T-helper 9 cell (primary cell): ENCODE data around the gene SF3B3.
"Not testable (repeated sequence)": the region's sequence is repeated elsewhere in the genome, so short reads cannot be mapped to it uniquely, and the experiment has no call there.

Experiments used
- DNase-seq: peaks from one replicate; pipeline ENCODE4 v3.0.0-alpha.2; 2020

The SF3B3 gene

DNA sequence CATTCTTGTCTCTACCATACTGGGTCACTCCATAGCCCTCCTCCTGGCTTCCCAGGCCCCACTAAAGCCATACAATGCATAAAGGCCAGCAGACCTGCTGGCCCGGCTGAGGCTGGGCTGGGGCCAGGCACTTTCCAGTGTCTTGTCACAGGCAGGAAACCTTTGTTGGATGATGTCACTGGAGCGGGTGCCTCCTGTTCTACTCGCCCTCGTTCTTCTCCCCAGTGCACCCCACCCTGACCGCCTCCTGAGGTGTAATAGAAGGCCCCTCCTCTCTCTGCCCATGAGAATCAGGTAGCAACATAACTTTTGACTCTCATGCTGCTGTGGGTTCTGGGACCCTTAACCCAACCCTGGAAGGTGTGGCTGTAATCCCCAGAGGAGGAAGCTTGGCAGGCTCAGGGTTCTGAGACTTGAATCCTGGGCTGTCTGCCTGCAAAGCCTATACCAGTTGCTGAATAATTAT is 68.5 kb downstream of the SF3B3 start:
- no peak for DNase-seq

DNA sequence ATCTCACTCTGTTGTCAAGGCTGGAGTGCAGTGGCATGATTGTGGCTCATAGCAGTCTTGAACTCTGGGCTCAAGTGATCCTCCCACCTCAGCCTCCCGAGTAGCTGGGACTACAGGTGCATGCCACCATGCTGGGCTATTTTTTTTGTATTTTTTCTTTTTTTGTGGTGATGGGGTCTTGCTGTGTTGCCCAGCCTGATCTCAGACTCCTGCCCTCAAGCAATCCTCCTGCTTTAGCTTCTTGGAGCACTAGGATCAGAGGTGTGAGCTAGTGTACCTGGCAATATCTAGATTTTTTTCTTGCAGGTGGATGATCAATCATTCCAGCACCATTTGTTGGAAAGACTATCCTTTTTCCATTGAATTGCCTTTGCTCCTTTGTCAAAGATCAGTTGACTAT is 69.9 kb downstream of the SF3B3 start:
- no peak for DNase-seq

DNA sequence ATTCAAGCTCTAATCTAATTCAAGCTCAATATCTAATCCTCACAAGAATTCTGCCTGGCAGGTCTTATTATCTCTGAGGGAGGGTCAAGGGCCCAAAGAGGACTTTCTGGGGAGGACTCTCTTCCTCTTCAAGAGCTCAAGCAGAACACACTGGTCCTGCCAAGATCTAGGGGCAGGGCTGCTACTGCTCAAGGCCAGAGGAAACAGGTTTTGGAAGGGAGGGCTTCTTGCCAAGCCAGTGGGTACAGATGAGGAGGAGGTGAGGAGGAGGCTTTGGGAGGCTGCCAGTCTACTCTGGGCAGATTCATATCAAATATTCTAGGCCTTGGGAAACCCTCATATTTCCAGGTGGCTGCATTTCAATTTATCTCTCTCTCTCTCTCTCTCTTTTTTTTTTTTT is 71.0 kb downstream of the SF3B3 start:
- DNase-seq: no peak

DNA sequence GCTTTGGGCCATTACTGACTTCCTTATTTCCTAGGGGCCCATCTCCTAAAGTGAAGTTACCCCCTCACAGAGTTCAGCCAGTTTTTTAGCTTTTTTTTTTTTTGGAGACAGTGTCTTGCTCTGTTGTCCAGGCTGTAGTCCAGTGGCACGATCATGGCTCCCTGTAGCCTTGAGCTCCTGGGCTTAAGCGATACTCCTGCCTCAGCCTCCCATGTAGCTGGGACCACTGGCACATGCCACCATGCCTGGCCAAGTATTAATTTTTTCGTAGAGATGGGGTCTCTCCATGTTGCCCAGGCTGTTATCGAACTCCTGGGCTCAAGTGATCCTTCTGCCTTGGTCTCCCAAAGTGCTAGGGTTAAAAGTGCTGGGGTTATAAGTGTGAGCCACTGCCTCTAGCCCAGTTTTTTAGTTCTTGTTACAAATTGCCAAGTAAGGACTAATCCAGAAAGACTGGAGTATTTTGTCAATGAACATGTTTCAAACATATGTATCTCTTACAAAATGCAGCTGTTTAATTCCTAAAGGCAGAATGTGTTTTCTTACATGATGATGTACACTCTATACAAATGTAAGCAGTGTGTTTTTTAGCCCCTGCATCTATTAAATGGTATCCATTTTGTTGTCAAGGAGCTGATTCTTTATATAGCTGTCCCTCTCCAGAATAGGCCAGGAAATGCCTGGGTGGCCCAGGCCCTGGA is 73.7 kb downstream of the SF3B3 start:
- no peak for DNase-seq

DNA sequence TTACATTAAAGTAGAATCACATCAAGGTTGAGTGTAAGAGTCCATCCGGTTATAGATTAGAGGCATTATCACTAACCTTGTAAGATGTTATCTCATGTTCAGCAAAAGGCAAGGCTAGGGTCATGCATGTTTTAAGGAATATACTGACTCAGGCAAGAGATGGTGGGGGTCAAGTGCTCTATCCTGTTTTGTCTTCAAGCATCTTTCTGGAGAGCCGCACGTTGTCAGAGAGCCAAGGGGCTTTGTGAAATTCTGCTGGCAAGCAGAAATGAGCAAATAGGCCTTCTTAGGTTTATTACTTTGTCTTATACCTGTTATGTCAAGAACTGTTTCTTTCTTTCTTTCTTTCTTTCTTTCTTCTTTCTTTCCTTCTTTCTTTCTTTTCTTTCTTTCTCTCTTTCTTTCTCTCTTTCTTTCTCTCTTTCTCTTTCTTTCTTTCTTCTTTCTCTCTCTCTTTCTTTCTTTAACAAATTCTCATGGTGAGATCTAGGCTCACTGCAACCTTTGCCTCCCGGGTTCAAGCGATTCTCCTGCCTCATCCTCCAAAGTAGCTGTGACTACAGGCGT is 75.4 kb downstream of the SF3B3 start:
- no peak for DNase-seq

DNA sequence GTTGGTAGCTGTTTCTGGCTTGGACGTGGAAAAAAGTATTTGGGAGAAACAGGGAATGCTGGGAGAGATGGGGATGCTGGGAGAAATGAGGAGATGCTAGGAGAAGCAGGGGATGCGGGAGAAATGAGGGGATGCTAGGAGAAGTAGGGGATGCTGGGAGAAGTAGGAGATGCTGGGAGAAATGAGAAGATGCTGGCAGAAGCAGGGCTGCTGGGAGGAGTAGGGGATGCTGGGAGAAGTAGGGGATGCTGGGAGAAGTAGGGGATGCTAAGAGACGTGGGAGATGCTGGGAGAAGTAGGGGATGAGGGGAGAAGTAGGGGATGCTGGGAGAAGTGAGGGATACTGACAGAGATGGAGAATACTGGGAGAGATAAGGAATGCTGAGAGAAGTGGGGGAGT is 77.1 kb downstream of the SF3B3 start:
- DNase-seq: no peak

DNA sequence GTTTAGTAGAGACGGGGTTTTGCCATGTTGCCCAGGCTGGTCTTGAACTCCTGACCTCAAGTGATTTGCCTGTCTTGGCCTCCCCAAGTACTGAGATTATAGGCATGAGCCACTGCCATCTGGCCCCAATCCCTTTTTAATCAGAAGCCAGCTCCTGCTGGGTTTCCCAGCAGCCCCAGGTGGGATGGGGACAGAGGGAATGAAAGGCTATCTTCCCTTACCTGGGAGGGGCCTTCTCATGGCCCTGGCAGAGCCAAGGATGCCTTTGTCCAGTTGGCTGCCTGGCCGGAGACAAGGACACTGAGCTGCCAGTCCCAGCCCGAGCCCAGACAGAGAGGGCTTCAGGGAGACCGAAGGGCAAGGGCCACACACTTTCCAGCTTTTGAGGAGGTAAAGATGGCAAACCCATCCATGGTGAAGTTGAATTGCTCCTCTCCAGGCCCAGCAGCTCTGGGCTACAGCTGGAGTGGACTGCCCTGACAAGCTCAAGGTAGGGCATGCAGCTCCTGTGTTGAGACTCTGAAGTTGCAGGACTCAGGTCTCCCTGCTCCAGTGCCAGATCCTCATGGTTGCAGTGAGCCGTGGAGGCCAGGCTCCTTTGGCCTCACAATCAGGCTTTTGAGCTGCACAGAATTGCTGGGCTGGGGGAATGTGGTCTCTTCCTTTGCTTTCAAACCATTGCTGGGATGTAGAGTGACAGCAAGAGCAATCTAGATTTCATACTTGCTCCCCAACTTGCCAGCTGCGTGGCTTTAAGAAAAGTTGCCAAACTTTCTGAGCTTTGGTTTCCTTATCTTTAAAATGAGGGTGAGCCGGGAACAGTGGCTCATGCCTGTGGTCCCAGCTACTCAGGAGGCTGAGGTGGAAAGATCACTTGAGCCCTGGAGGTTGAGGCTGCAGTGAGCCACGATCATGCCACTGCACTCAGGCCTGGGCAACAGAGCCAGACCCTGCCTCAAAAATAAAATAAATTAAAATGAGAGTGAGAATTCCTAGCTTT is 78.3 kb downstream of the SF3B3 start:
- DNase-seq: no peak

DNA sequence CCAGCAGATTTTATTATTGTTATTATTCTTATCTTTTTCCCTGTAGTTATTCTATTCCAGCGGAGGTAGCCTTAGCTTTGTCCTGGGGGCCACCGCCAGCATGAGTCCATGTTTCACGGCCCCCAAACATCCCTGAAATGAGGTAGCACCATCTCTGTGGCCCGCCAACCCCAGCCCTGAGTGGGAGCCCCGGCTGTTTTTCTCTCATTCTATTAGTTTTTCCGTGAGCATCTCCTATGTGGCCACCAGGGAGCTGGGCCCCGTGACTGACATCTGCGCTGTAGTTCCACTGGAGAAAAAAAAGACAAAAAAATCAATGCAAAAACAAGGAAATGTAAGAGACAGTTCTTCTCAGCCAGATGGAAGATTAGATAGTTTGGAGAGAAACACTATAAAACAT is 79.2 kb downstream of the SF3B3 start:
- DNase-seq: no peak

DNA sequence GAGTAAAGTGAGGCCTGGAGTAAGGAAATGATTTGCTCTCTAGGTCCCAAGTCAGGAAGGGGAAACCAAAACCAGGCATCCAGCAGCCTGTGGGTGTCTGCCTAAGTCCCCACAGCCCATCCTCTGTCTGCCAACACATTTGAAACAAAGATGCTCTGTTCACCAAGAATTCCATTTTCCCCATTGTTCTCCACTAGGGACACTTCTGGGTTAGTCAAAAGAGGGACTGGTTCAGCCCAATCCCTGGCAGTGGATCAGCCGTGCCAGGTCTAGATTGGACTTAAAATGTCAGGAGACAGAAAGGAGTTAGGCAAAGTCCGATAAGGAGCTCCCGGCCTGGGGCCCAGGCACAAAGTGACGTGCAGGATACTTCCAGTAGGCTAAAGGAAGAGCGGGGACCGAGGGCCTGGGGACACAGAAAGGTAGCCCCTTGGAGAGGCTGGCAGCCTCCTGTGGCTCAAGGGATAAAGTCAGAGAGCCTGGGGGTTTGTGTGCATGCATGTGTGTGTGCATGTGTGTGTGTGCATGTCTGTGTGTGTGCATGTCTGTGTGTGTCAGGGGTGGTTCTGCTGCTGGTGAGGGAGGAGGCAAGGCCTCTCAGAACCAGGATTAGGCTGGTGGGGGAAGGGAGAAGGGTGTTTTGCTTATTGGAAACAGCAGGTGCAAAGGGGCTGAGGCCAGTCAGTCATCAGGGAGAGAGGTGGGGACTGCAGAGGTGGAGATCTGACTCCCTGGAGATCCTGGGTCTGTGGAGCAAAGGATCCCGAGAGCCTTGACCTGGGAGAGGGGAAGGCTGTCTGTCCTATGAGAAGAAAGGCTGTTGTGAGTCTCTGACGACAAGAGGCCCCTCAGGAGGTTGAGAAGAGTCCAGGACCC is 81.0 kb downstream of the SF3B3 start:
- DNase-seq: no peak

DNA sequence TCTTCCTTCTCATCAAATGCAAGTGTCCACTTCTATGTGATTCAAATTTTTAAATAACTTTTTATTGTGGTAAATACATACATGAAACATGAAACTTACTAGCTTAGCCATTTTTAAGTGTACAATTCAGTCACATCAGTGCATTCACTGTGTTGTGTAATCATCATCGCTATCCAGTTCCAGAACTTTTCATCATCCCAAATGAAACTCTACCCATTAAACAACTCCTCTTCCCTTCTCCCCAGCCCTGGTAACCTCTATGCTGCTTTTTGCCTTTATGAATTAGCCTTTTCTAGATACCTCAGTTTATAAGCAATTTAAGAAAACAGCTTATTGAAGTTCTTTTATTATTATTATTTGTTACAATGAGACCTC is 81.7 kb downstream of the SF3B3 start:
- no peak for DNase-seq

DNA sequence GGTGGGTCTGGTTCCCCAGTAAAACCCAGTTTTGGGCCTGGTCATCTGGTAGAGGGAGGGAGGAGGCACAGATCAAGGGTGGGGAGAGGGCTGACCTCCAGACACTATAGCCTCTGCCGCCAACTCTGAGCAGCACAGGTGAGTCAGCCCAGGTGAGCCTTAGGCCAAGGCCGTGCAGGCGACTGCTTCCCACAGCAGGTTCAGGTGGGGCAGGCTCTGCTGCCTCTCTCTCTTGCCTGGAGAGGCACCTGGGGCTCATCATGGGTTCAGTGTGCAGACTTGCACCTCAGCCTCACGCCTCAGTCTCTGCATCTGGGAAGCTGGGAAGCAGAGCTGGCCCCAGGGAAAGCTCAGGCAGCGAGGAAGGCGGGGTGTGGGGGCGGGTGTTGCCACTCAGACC is 84.9 kb downstream of the SF3B3 start:
- no peak for DNase-seq

DNA sequence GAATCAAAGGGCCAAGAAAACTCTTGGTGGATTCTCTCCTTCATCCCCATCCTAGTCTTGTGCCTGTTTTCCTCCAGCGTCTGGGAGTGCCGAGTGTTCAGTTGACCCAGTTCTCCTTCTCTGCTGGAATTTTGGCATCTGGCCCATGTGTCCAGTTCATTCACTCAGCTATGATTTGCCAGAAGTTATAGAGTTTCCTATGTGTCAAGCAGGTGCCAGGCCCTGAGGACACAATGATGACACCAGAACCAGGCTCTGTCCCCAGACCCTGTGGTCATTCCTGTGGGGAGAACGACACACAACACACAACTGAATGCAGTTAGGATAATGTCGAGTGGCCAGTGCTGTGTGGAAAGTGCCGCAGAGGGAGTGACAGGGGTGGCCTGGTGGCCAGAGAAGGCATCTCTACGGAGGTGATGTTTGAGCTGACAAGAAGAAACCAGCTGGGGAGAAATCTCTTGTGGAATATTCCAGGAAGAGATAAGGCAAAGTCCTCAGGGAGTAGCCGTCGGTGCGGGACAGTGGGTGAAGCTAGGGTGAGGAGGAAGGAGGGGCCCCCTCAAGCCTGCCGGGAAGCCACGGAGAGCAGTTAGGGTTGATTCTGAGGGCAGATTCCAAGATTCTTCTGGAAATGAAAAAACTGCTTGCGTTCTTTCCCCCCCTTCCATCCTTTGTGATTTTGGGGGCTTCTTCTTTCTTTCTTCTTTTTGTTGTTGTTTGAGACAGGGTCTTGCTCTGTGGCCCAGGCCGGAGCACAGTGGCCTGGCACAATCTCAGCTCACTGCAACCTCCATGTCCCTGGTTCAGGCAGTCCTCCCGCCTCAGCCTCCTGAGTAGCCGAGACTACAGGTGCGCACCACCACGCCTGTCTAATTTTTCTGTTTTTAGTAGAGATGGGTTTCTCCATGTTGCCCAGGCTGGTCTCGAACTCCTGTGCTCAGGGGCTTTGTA is 86.9 kb downstream of the SF3B3 start:
- DNase-seq: no peak

DNA sequence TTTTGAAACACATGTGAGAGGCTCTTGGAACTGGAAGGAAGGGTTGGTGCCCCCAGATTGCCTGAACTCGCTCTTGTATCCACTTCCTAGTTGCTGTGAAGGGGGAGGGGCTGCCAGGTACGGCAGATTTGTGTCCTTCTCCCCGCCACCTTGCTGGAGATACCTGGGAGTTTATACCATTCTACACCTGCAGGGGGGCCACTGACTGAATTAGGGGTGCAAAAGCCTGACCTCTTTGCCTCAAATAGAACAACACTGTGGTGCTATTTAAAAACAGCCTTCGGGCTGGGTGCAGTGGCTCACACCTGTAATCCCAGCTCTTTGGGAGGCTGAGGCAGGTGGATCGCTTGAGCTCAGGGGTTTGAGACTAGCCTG is 87.6 kb downstream of the SF3B3 start:
- DNase-seq: no peak

DNA sequence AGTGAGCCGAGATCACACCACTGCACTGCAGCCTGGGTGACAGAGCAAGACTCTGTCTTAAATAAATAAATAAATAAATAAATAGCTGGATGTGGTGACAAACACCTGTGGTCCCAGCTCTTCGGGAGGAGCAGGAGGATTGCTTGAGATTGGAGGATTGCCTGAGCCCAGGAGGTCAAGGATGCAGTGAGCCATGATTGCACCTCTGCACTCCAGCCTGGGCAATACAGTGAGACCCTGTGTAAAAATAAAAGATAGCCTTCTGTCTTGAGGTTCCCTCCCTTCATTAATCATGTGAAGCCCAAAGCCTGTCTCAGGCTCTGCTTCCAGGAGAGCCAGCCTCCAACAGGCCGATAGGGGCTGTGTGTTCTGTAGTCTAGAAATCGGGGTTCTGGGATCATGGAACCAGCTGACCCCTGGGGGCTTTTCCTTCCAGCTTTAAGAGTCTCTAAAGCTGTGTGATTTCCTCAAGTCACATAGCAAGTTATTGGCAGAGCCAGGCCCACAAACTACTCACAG is 88.2 kb downstream of the SF3B3 start:
- no peak for DNase-seq

DNA sequence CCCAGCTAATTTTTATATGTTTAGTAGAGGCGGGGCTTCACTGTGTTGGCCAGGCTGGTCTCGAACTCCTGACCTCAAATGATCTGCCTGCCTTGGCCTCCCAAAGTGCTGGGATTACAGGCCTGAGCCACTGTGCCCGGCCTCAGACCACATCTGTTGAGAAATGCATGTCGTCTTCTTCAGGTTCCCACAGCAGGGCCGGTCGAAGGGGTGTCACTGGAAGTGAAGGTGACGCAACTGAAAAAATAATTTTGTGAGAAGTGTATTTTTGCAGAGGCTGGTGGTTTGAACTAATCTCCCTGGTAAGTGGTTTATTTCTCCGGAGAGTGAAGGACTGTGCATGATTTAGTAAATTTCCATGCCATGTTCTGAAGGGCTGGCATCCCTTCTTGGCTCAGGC is 89.3 kb downstream of the SF3B3 start:
- DNase-seq: no peak

DNA sequence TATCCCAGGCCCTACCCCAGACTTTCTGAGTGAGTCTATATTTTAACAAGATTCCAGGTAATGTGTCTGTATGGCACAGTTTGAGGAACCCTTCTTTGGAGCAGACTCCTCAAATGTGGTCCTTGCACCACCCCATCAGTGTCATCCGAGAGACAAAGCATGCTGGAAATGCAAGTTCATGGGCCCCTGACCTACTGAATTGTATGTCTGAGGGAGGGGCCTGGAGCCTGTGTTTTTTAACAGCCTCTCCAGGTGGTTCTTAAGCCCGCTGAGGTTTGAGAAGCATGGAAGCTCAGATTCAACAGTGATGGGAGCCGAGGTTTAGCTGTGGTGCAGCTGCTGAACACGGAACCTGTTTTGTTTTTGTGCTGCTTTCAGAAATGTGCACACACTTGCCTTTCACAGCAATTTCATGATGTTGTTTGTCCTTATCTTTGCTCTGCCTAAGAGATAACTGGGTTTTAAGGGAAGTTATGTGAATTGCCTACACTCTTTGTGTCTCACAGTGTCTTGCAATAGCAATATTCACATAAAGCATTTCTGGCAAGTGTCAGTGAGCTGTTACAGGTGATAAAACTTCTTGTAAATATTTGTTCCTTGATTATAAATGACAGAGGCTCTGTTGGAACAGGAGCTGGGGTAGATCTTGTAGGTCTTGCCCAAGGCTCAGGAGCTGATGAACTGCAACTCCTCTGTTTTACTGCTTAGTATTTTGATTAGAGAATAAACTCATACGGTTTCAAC is 90.8 kb downstream of the SF3B3 start:
- no peak for DNase-seq

DNA sequence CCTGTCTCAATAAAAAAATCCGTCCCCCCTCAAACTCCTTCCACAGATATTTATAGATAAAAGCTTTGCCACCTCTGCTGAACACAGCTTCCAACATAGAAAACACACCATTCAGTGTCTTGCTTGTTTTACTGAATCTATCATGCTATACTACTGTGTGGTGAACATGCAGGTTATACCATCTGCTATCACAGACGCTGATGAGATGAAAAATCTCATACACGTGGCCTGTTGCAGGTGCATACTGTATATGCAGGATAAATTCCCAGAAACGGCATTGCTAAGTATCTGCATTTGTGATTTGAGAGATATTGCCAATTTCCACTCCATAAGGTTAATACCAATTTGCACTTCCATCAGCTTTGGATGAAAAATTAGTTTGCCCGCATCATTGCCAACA is 92.3 kb downstream of the SF3B3 start:
- no peak for DNase-seq

DNA sequence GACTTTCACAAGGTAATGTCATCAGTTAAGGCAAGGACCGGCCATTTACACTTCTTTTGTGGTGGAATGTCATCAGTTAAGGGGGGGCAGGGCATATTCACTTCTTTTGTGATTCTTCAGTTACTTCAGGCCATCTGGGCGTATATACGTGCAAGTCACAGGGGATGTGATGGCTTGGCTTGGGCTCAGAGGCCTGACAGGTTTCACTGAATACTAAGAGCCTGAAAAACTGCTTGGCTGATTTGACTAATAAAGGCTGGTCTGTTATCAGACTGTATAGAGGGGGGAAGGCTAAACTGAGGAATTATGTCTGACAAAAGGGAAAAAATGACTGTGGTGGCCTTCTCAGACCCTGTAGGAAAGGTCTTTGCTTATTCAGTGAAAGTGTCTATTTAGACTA is 98.2 kb downstream of the SF3B3 start:
- DNase-seq: not testable (repeated sequence)
